Stimulated activated CD8-positive, alpha-beta memory T cell treated with anti-CD3 and anti-CD28 coated beads, Interleukin-12 subunit alpha, Interleukin-12 subunit beta, amount 100 ng/mL, for 1 hour (primary cell): Measurements from ENCODE around the gene CDY1B.
"Not testable (repeated sequence)": the region's sequence is repeated elsewhere in the genome, so short reads cannot be mapped to it uniquely, and the experiment has no call there.

Source experiments
- DNase-seq: peaks from one replicate; pipeline ENCODE4 v3.0.0-alpha.2; 2020; ENCODE audit warnings: low read depth

CDY1B gene, protein sequence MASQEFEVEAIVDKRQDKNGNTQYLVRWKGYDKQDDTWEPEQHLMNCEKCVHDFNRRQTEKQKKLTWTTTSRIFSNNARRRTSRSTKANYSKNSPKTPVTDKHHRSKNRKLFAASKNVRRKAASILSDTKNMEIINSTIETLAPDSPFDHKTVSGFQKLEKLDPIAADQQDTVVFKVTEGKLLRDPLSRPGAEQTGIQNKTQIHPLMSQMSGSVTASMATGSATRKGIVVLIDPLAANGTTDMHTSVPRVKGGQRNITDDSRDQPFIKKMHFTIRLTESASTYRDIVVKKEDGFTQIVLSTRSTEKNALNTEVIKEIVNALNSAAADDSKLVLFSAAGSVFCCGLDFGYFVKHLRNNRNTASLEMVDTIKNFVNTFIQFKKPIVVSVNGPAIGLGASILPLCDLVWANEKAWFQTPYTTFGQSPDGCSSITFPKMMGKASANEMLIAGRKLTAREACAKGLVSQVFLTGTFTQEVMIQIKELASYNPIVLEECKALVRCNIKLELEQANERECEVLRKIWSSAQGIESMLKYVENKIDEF

DNA sequence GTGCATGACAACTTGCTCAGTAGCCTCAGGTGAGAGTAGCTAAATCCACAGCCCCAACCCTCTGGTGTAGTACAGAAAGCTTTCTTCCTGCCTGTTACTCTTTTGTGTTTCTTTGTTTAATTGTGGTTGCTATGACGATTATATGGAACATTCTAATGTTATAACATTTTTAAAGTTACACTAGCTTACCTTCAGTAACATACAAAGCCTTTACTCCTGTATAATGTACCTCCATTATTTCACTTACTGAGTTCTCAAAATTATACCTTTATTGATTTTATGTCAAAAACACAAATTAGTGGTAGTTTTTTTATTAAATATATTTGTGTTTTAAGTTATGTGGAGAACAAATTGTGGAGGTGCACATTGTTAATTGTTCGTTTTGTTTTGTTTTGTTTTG, at the start of gene CDY1B:
CDY1B (minus strand) TSS at position 101 of the 400 bp plus-strand sequence. CDS start 331 bp downstream, outside the sequence.
- not testable (repeated sequence) for DNase-seq

DNA sequence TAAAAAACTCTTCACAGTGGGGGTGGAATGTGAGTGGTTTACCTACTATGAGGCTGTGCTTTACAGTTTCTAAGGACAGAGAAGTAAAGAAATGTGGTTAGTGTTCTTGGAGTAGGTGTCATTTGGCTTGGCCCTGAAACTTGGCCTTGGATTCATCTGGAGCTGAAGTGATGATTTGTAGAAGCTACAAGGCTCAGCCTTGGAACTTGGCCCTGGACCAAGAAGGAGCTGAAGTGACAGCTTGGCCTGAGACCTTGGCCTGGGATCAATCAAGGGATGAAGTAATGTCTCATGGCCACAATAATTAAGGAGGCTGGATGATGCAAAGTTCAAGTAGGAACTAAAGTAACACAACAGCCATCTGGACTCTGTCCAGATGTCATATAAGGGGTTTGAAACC, 1.7 kb upstream of the CDY1B start:
- not testable (repeated sequence) for DNase-seq

DNA sequence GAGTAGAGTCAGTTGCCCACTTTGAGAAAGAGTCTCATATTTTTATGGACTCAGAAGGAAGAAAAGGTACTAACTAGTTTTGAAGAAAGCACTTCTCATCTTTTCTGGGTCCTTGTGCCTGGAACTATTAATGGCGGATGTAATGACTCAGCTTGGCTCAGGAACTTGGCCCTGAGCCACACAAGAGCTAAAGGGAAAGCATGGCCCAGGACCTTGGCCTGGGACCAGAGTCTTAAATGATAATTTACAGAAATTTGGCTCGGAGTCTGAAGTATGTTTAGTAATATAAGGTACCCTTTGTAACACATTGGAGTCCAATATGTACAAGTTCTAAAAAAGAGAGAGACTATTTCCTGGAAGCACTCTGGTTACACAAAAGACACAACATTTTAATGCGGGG, 4.6 kb downstream of the CDY1B start:
- DNase-seq: not testable (repeated sequence)

DNA sequence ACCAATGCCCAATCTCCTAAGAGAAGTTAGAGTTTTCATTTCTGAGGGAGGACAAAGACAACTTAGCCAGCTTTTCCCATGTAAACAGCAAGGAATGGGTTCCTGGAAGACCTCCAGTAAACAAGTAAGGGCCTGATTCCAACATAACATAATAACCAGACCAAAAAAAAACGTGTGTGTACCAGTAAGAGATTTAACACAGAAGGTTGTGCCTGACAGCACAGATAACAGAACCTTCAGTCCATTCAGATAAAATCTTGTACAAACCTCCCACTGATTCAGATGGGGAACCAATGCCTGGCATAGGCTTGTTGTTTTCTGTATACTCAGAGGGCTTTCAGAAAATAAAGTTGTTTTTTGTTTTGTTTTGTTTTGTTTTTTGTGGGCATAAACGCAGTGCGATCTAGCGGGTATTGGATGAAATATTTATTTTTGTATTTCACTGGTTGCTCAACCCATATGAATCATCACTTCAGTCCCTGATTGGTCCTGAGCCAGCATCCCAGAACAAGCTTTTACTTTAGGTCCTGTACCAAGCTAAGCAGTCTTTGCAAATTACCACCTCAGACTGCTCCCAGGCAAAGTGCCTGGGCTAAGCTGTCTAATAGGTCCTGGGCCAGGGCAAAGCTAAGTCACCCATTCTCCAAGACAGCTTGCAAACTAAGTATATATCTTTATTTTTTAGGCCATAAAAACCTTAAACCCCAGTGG, 8.7 kb downstream of the CDY1B start:
- DNase-seq: not testable (repeated sequence)

DNA sequence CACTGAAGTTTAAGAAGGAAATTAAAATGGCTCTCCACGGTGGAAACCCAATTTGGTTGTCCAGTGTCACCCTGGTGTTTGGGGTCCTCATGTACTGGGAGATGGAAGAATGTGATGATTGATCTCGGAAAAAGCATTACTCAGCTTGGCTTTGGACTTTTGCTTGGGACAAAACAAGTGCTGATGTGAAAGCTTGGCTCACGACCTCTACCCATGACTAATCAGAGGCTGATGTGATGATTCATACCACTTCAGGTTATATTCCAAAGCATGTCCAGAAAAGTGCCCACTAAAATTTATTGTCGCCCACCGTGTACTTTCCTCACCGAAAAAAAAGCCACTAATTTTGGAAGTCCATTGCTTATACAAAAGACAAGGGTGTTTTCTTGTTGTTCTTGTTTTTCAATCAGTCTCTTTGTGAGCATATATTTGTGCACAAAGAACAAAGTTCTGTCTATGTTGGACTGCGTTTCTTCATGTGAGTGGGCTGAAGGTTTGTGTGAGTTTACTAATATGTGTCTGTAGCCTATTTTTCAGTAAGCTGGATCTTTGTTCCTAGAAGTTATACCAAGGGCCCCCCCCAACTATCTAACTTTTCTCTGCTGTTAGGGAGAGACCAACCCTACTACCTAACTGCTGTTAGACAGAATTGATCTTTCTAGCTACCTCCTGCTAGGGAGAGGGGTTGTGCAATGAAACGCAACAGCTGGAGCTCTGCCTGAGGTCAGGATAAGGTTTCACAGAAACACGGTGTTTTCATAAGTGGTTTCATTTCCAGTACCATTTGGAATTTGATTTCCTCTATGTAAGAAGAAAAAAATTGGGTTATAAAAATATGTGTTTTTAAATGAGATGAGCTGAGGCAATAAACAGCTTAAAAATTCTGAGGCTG, 21.4 kb downstream of the CDY1B start:
- not testable (repeated sequence) for DNase-seq
